ENCODE data around the gene SIK3.
"Not testable (repeated sequence)": the region's sequence is repeated elsewhere in the genome, so short reads cannot be mapped to it uniquely, and the experiment has no call there.

The SIK3 gene

DNA sequence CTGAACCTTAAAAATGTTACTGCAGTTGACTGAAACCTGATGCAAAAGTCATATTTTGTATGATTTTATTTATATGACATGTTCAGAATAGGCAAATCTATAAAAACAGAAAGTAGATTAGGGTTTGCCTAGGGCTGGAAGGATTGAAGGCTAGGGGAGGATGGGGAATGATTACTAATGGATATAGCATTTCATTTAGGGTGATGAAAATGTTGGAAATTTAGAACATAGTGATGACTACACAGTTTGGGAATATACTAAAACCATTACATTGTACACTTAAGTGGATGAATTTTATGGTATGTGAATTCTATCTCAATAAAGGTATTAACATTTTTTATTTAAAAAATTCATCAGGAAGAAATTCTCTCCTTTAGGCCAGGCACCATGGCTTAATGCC is 22.9 kb upstream of the SIK3 start:
- no peak overlapping the region for H3K4me3 ChIP-seq (ENCODE audit: control insufficient read depth, low read depth, low read length)
- TF ChIP-seq, protein P1, sequence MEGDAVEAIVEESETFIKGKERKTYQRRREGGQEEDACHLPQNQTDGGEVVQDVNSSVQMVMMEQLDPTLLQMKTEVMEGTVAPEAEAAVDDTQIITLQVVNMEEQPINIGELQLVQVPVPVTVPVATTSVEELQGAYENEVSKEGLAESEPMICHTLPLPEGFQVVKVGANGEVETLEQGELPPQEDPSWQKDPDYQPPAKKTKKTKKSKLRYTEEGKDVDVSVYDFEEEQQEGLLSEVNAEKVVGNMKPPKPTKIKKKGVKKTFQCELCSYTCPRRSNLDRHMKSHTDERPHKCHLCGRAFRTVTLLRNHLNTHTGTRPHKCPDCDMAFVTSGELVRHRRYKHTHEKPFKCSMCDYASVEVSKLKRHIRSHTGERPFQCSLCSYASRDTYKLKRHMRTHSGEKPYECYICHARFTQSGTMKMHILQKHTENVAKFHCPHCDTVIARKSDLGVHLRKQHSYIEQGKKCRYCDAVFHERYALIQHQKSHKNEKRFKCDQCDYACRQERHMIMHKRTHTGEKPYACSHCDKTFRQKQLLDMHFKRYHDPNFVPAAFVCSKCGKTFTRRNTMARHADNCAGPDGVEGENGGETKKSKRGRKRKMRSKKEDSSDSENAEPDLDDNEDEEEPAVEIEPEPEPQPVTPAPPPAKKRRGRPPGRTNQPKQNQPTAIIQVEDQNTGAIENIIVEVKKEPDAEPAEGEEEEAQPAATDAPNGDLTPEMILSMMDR (conservative IDR thresholded peaks at IDR 0.05; ENCODE audit: control insufficient read depth, insufficient read depth, low read depth, low read length) = no peak
- DNase-seq (ENCODE audit: low read depth) = peak; percentile 6

DNA sequence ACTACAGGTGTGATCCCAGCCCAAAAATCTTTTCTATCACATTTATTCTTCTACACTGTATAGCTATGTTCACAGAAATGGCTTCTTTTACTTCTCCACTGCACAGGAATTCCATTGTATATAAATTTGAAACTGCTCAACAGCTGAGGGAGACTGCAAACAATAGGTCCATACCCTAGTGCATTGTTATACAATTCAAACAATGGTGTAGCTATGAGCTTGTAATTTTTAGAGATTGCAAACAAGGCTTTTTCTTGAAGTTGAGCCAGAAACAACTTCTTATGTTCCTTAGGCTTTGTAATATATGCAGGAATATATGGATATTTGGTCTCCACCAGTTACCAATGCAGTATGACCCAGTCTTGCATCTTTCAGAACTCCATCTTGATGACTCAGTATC is 19.5 kb upstream of the SIK3 start:
- H3K4me3 ChIP-seq (ENCODE audit: control insufficient read depth, low read depth, low read length) = no peak overlapping the region
- DNase-seq (ENCODE audit: low read depth) = no peak
- TF ChIP-seq, protein P1 (conservative IDR thresholded peaks at IDR 0.05; ENCODE audit: control insufficient read depth, insufficient read depth, low read depth, low read length) = no peak

DNA sequence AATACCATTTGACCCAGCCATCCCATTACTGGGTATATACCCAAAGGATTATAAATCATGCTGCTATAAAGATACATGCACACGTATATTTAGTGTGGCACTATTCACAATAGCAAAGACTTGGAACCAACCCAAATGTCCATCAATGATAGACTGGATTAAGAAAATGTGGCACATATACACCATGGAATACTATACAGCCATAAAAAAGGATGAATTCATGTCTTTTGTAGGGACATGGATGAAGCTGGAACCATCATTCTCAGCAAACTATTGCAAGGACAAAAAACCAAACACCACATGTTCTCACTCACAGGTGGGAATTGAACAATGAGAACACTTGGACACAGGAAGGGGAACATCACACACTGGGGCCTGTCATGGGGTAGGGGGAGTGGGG is 14.7 kb upstream of the SIK3 start:
- not testable (repeated sequence) for DNase-seq (ENCODE audit: low read depth); H3K4me3 ChIP-seq (ENCODE audit: control insufficient read depth, low read depth, low read length)

DNA sequence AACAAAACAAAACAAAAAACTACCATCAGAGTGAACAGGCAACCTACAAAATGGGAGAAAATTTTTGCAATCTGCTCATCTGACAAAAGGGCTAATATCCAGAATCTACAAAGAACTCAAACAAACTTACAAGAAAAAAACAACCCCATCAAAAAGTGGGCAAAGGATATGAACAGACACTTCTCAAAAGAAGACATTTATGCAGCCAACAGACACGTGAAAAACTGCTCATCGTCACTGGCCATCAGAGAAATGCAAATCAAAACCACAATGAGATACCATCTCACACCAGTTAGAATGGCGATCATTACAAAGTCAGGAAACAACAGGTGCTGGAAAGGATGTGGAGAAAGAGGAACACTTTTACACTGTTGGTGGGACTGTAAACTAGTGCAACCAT is 14.3 kb upstream of the SIK3 start:
- not testable (repeated sequence) for H3K4me3 ChIP-seq (ENCODE audit: control insufficient read depth, low read depth, low read length); DNase-seq (ENCODE audit: low read depth)

DNA sequence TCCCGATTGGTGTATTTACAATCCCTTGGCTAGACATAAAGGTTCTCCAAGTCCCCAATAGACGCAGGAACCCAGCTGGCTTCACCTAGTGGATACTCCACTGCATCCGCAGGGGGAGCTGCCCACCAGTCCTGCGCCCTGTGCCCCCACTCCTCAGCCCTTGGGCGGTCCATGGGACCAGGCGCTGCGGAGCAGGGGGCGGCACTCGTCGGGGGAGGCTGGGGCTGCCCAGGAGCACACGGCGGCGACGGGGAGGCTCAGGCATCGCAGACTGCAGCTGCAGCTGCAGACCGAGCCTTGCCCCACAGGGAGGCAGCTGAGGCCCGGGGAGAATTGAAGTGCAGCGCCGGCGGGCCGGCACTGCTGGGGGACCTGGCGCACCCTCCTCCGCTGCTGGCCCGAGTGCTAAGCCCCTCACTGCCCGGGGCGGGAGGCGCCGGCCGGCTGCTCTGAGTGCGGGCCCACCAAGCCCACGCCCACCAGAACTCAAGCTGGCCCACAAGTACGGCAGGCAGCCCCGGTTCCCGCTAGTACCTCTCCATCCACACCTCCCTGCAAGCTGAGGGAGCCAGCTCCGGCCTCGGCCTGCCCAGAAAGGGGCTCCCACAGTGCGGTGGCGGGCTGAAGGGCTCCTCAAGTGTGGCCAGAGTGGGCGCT is 12.2 kb upstream of the SIK3 start:
- H3K4me3 ChIP-seq (ENCODE audit: control insufficient read depth, low read depth, low read length) = no peak overlapping the region
- DNase-seq (ENCODE audit: low read depth) = no peak
- TF ChIP-seq, protein P1 (conservative IDR thresholded peaks at IDR 0.05; ENCODE audit: control insufficient read depth, insufficient read depth, low read depth, low read length) = no peak

DNA sequence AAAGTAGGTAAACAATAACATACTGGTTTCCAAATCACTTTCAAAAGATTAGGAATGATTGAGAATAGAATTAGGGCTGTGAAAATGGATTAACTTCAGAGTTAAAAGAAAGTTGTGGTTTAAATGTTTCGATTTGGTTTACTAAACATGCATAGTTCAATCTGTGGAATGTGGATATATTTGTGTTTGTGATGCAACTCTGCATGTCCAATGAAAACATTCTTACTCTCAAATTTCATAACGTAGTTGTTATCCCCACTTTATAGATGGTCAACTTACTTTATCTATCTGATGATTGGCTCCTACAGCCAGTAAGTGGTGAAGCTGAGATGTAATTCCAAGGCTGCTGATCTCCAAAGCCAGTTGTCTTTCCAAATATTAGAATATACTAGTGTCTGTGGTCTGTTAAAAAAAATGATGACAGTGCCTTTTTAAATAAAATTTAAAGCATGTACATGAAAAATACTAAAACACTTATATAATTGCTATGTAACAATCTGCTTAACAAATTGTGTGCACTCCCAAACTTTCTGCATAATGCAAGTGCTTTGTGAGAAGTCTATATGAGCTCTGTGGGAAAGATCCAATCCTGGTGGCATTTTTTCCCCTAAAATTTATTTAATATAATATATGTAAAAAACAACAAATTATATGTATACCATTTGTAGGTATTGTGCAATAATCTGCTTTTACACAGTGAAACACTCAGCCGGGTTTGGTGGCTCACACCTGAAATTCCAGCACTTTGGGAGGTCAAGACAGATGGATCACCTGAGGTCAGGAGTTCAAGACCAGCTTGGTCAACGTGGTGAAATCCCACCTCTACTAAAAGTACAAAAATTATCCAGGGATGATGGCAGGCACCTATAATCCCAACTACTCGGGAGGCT is 9.7 kb upstream of the SIK3 start:
- no peak overlapping the region for H3K4me3 ChIP-seq (ENCODE audit: control insufficient read depth, low read depth, low read length)
- TF ChIP-seq, protein P1 (conservative IDR thresholded peaks at IDR 0.05; ENCODE audit: control insufficient read depth, insufficient read depth, low read depth, low read length) = no peak
- peak; percentile 27 for DNase-seq (ENCODE audit: low read depth)

DNA sequence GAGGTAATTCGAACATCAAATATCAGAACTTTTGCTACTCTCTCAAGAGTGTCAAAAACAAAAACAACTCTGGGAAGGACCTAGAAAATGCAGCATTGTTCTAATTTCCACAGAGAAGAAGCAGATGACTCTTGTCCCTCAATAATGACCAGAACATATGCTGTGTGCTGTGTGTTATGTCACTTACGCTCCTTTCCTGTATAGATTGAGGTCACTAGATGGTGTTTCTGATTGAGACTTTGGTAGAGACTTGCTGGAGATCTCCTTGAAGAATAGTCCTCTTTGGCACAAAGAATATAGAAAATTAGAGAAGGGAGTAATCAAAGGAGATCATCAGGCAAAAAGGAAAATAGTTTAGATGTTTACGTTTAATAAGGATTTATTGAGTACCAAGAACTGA is 2.3 kb upstream of the SIK3 start:
- TF ChIP-seq, protein P1 (conservative IDR thresholded peaks at IDR 0.05; ENCODE audit: control insufficient read depth, insufficient read depth, low read depth, low read length) = no peak
- H3K4me3 ChIP-seq (ENCODE audit: control insufficient read depth, low read depth, low read length) = no peak overlapping the region
- DNase-seq (ENCODE audit: low read depth) = no peak
